GM10266 (cell line): ENCODE data around the gene GATA2.

ENCODE experiments used
- DNase-seq: peaks from one replicate; pipeline ENCODE4 v3.0.0; 2012; ENCODE audit errors: extremely low spot score
- CTCF ChIP-seq: IDR thresholded peaks from 2 replicates; pipeline ENCODE4 v1.5.1; 2012; ENCODE audit warnings: mild to moderate bottlenecking, low read depth; ENCODE audit not compliant: control insufficient read depth, insufficient read depth; ENCODE audit errors: missing control alignments

The GATA2 gene

GRCh38 chr3:128454310-128454618 lies 38.7 kb downstream of the GATA2 start:
- DNase-seq, result no peak

GRCh38 chr3:128453501-128454309 lies 39.3 kb downstream of the GATA2 start:
- no peak for DNase-seq

More at GRCh38 chr3:128454310-128454618, 38.7 kb downstream of the GATA2 start:
- TF ChIP-seq CTCF, result no peak

GRCh38 chr3:128452678-128453275 lies 40.2 kb downstream of the GATA2 start:
- no peak for DNase-seq
- no peak for TF ChIP-seq CTCF

More at GRCh38 chr3:128453501-128454309, 39.3 kb downstream of the GATA2 start:
- TF ChIP-seq CTCF, result no peak

GRCh38 chr3:128452120-128452519 lies 40.9 kb downstream of the GATA2 start:
- no peak for DNase-seq
- no peak for TF ChIP-seq CTCF

- DNase-seq, result no peak
- no peak for TF ChIP-seq CTCF
Observed at GRCh38 chr3:128449111-128449638, 43.8 kb downstream of the GATA2 start.

- DNase-seq, result no peak
- TF ChIP-seq CTCF, result no peak
Observed at GRCh38 chr3:128448491-128448890, 44.5 kb downstream of the GATA2 start.

- DNase-seq, result no peak
- no peak for TF ChIP-seq CTCF
Observed at GRCh38 chr3:128447561-128448013, 45.4 kb downstream of the GATA2 start.
